A204.1 (cell line): ENCODE measurements around the gene ATP9B.
"Not testable (repeated sequence)": the region's sequence is repeated elsewhere in the genome, so short reads cannot be mapped to it uniquely, and the experiment has no call there.

Experiments
- FAIRE-seq: peaks from 2 replicates; lab custom pipeline; 2012; peaks lifted over from hg19 to GRCh38; lab: Jason Lieb, UNC

Gene ATP9B

GRCh38 chr18:79365701-79366100 is 296.5 kb downstream of the ATP9B start:
- FAIRE-seq = no peak

- no peak for FAIRE-seq
Observed at GRCh38 chr18:79366177-79367094, 297.2 kb downstream of the ATP9B start.

- FAIRE-seq = no peak
Observed at GRCh38 chr18:79367480-79367879, 298.3 kb downstream of the ATP9B start.

- no peak for FAIRE-seq
Observed at GRCh38 chr18:79367989-79368388, 298.8 kb downstream of the ATP9B start.

- no peak for FAIRE-seq
Observed at GRCh38 chr18:79368681-79369080, 299.5 kb downstream of the ATP9B start.

- FAIRE-seq = no peak
Observed at GRCh38 chr18:79371561-79372121, 302.4 kb downstream of the ATP9B start.

- FAIRE-seq = no peak
Observed at GRCh38 chr18:79372461-79372860, 303.3 kb downstream of the ATP9B start.

GRCh38 chr18:79372991-79373390 is 303.8 kb downstream of the ATP9B start:
- no peak for FAIRE-seq

- FAIRE-seq = no peak
Observed at GRCh38 chr18:79373736-79374135, 304.5 kb downstream of the ATP9B start.

GRCh38 chr18:79374408-79375171 is 305.4 kb downstream of the ATP9B start:
- no peak for FAIRE-seq

GRCh38 chr18:79375441-79376154 is 306.4 kb downstream of the ATP9B start:
- no peak for FAIRE-seq

GRCh38 chr18:79376661-79377060 is 307.5 kb downstream of the ATP9B start:
- FAIRE-seq = not testable (repeated sequence)

GRCh38 chr18:79377187-79377891 is 308.1 kb downstream of the ATP9B start:
- no peak for FAIRE-seq

- FAIRE-seq = no peak
Observed at GRCh38 chr18:79378536-79379250, 309.5 kb downstream of the ATP9B start.

GRCh38 chr18:79379251-79379905 is 310.2 kb downstream of the ATP9B start:
- FAIRE-seq = no peak

GRCh38 chr18:79379931-79380815 is 311.0 kb downstream of the ATP9B start:
- FAIRE-seq = no peak

GRCh38 chr18:79380816-79381806 is 311.9 kb downstream of the ATP9B start:
- no peak for FAIRE-seq

- no peak for FAIRE-seq
Observed at GRCh38 chr18:79381811-79382311, 312.7 kb downstream of the ATP9B start.
